Measurements from ENCODE around the gene MDP1.

MDP1 gene

GRCh38 chr14:24188251-24189058, 27.4 kb downstream of the MDP1 start, which contains the start of gene IPO4:
Gene IPO4, minus strand, starts transcription at chr14:24188816. Its CDS starts 29 bp downstream, at chr14:24188787.
- H3K4me1 ChIP-seq (ENCODE audit: insufficient read depth, insufficient read length), result peaks cover 2% of the 10 kb centered on the region
- TF ChIP-seq YY1 (IDR thresholded peaks at IDR 0.05; ENCODE audit: insufficient read depth, insufficient read length), result peak; percentile 39
- TF ChIP-seq SUZ12 (IDR thresholded peaks at IDR 0.05; ENCODE audit: extremely low read depth, insufficient read depth, insufficient read length), result no peak
- no peak for TF ChIP-seq ZNF274 (IDR thresholded peaks at IDR 0.05; ENCODE audit: low read depth, low read length)
- H3K9ac ChIP-seq (ENCODE audit: insufficient read length, low read depth), result peak within 1 kb of the TSS; percentile 91
- H3K27me3 ChIP-seq (ENCODE audit: insufficient read depth, insufficient read length), result no peaks in the 10 kb centered on the region
- peak; percentile 92 for DNase-seq (ENCODE audit: low read depth, low spot score)
- H3K36me3 ChIP-seq (ENCODE audit: insufficient read depth, insufficient read length, low read length), result peaks cover 74% of the 10 kb centered on the region
- H3K4me3 ChIP-seq (ENCODE audit: insufficient read length, low read depth), result peak within 1 kb of the TSS; percentile 86
- H3K9me3 ChIP-seq (ENCODE audit: insufficient read depth, low read length), result no peaks in the 10 kb centered on the region

- no peak for TF ChIP-seq ZNF274 (IDR thresholded peaks at IDR 0.05; ENCODE audit: low read depth, low read length)
- TF ChIP-seq SUZ12 (IDR thresholded peaks at IDR 0.05; ENCODE audit: extremely low read depth, insufficient read depth, insufficient read length), result no peak
- Histone ChIP-seq H3K9me3 (ENCODE audit: insufficient read depth, low read length) (no peaks in the 10 kb centered on the region), H3K4me1 (ENCODE audit: insufficient read depth, insufficient read length) (peaks cover 2% of the 10 kb centered on the region), H3K4me3 (ENCODE audit: insufficient read length, low read depth) (peak overlapping the region; percentile 86), H3K9ac (ENCODE audit: insufficient read length, low read depth) (peak overlapping the region; percentile 9), H3K36me3 (ENCODE audit: insufficient read depth, insufficient read length, low read length) (peaks cover 76% of the 10 kb centered on the region), H3K27me3 (ENCODE audit: insufficient read depth, insufficient read length) (no peaks in the 10 kb centered on the region)
- DNase-seq (ENCODE audit: low read depth, low spot score), result no peak
Measured at GRCh38 chr14:24187539-24187915, 28.3 kb downstream of the MDP1 start.

- Histone ChIP-seq H3K9me3 (ENCODE audit: insufficient read depth, low read length) (no peaks in the 10 kb centered on the region), H3K4me3 (ENCODE audit: insufficient read length, low read depth) (no peak overlapping the region), H3K4me1 (ENCODE audit: insufficient read depth, insufficient read length) (peaks cover 2% of the 10 kb centered on the region), H3K36me3 (ENCODE audit: insufficient read depth, insufficient read length, low read length) (peaks cover 76% of the 10 kb centered on the region), H3K9ac (ENCODE audit: insufficient read length, low read depth) (no peak overlapping the region), H3K27me3 (ENCODE audit: insufficient read depth, insufficient read length) (no peaks in the 10 kb centered on the region)
- DNase-seq (ENCODE audit: low read depth, low spot score), result no peak
- no peak for TF ChIP-seq ZNF274 (IDR thresholded peaks at IDR 0.05; ENCODE audit: low read depth, low read length)
- TF ChIP-seq SUZ12 (IDR thresholded peaks at IDR 0.05; ENCODE audit: extremely low read depth, insufficient read depth, insufficient read length), result no peak
- TF ChIP-seq YY1 (IDR thresholded peaks at IDR 0.05; ENCODE audit: insufficient read depth, insufficient read length), result no peak
Measured at GRCh38 chr14:24186831-24187538, 28.9 kb downstream of the MDP1 start.

DNA sequence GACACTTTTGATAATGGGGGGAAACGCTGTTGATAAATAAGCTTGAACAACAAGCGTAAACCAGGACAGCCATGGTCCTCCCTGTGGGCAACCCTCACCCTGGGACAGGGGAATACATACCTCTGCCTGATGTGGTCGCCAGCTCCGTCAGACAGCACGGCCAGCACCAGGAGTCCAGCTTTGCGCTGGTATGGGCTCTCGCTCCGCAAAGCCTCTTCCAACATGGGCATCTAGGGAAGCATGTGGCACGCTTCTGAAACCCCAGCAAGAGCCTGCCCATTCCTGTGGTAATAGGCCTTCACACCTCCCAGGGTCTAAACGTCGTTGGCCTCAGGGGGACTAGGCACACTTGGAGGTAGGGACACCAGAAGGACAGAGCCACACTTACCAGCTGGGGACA, 30.1 kb downstream of the MDP1 start:
- Histone ChIP-seq H3K9me3 (ENCODE audit: insufficient read depth, low read length) (no peaks in the 10 kb centered on the region), H3K36me3 (ENCODE audit: insufficient read depth, insufficient read length, low read length) (peaks cover 84% of the 10 kb centered on the region), H3K4me1 (ENCODE audit: insufficient read depth, insufficient read length) (peaks cover 2% of the 10 kb centered on the region), H3K9ac (ENCODE audit: insufficient read length, low read depth) (no peak overlapping the region), H3K27me3 (ENCODE audit: insufficient read depth, insufficient read length) (no peaks in the 10 kb centered on the region), H3K4me3 (ENCODE audit: insufficient read length, low read depth) (no peak overlapping the region)
- no peak for TF ChIP-seq SUZ12 (IDR thresholded peaks at IDR 0.05; ENCODE audit: extremely low read depth, insufficient read depth, insufficient read length)
- TF ChIP-seq YY1 (IDR thresholded peaks at IDR 0.05; ENCODE audit: insufficient read depth, insufficient read length), result no peak
- no peak for TF ChIP-seq ZNF274 (IDR thresholded peaks at IDR 0.05; ENCODE audit: low read depth, low read length)
- DNase-seq (ENCODE audit: low read depth, low spot score), result no peak

DNA sequence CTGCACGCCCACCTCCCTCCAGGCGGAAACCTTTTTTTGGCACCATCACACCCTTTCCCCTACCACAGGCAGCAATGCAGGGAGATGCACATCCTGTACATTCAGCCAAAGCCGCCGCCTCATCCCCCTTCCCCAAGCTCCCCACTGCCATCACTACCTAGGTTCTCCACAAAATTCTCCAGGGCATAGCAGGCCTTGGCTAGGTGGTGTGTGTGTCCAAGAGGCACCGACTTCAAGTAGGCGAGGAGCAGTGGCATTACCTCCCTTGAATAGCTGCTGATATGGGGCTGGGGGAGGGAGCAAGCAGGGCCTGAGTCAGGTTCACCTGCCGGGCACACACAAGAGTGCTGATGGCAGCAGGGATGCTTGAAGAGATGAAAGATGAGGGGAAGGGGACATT, 30.8 kb downstream of the MDP1 start:
- no peak for TF ChIP-seq SUZ12 (IDR thresholded peaks at IDR 0.05; ENCODE audit: extremely low read depth, insufficient read depth, insufficient read length)
- TF ChIP-seq YY1 (IDR thresholded peaks at IDR 0.05; ENCODE audit: insufficient read depth, insufficient read length), result no peak
- no peak for TF ChIP-seq ZNF274 (IDR thresholded peaks at IDR 0.05; ENCODE audit: low read depth, low read length)
- no peaks in the 10 kb centered on the region for H3K27me3 ChIP-seq (ENCODE audit: insufficient read depth, insufficient read length)
- H3K4me1 ChIP-seq (ENCODE audit: insufficient read depth, insufficient read length), result peaks cover 2% of the 10 kb centered on the region
- no peak overlapping the region for H3K4me3 ChIP-seq (ENCODE audit: insufficient read length, low read depth)
- peaks cover 85% of the 10 kb centered on the region for H3K36me3 ChIP-seq (ENCODE audit: insufficient read depth, insufficient read length, low read length)
- H3K9ac ChIP-seq (ENCODE audit: insufficient read length, low read depth), result no peak overlapping the region
- no peaks in the 10 kb centered on the region for H3K9me3 ChIP-seq (ENCODE audit: insufficient read depth, low read length)
- DNase-seq (ENCODE audit: low read depth, low spot score), result no peak

DNA sequence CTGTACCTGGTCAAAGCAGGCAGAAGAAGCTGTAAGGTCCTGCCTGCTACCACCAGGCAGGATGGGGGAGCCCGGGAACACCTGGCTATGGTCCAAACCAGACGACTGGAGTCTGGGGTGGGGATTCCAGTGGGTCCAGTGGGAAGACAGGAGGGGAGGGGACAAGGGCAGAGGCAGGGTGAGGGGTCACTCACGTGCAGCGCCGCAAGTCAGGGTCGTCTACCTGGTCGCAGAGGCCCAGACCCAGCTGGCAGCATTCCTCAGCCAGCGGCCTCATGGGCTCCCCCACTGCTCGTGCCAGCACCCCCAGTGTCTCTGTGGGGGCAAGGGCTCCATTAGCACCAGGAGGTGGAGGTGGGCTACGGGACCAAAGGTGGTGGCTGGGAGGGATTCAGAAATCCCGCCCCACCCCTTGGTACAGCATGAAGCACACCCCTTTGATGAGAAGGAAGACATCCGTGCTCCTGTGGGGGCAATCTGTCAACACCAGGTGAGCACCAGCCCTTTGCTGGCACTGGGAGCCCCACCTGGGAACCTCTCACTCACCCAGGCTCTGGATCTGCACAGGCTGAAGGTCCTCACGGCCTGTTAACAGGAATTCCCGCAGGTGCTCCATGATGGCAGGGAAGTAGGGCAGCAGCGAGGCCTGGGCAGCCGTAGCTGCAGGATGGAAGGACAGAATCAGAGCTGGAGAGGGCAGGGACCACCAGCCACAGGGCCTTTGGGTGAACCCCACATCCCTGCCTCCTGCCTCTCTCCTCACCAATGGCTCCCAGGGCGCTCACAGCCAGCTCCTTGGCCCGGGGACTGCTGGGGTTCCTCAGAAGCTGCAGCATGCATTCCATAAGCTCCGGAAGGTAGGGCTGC, 31.5 kb downstream of the MDP1 start:
- no peak overlapping the region for H3K9ac ChIP-seq (ENCODE audit: insufficient read length, low read depth)
- no peak for TF ChIP-seq YY1 (IDR thresholded peaks at IDR 0.05; ENCODE audit: insufficient read depth, insufficient read length)
- no peak for TF ChIP-seq ZNF274 (IDR thresholded peaks at IDR 0.05; ENCODE audit: low read depth, low read length)
- no peak for TF ChIP-seq SUZ12 (IDR thresholded peaks at IDR 0.05; ENCODE audit: extremely low read depth, insufficient read depth, insufficient read length)
- peaks cover 84% of the 10 kb centered on the region for H3K36me3 ChIP-seq (ENCODE audit: insufficient read depth, insufficient read length, low read length)
- no peak for DNase-seq (ENCODE audit: low read depth, low spot score)
- H3K9me3 ChIP-seq (ENCODE audit: insufficient read depth, low read length), result no peaks in the 10 kb centered on the region
- no peak overlapping the region for H3K4me3 ChIP-seq (ENCODE audit: insufficient read length, low read depth)
- no peaks in the 10 kb centered on the region for H3K27me3 ChIP-seq (ENCODE audit: insufficient read depth, insufficient read length)
- H3K4me1 ChIP-seq (ENCODE audit: insufficient read depth, insufficient read length), result no peaks in the 10 kb centered on the region

All from NT2/D1 (cell line).